GM11168 (cell line): Measurements from ENCODE around the gene TNFAIP8L1.

Experiments
- in situ Hi-C: fragments of 300-500 bp; cut with MboI; formaldehyde crosslinking; loops from one replicate; pipeline ENCODE4 v1.12.0; 2022; ENCODE audit warnings: low sequenced_read_pairs; ENCODE audit not compliant: unreplicated experiment

Gene TNFAIP8L1

DNA sequence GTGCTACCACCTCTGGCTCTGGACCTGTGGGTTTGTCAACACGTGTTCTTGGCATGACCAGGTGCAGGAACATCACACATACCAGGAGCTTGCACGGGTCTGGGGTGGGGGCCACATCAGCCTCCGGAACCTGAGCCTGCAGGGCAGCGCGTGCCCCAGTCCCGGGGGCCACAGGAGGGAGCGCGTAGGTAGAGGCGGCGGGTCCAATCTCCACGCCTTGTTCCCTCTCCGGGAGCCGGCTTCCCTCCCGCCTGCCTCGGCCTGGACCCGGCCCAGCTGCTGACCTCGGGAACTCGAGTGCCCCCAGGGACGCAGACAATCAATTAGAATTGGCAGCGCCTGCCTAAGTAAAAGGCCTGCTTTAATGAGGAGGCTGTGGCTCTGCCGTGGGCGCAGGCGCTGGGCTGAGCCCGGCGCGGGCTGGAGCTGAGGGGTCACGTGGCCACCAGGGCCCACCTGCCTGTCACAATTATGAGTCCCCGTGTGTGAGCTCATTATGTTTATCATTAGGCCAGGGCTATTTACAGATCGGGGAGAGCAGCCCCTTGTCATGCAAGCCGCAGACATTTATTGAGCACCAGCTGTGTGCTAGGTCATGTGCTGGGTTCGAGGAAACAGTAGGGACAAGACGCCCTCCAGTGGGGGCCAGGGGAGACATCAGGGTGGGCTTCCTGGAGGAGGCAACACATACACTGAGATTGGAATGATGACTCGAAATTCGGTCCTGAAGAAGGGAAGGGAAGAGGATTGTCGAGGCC lies 32.2 kb upstream of the TNFAIP8L1 start:
- in situ Hi-C loops = no loop called here

GRCh38 chr19:4609878-4610511 lies 29.3 kb upstream of the TNFAIP8L1 start:
- in situ Hi-C loops = no loop called here

- in situ Hi-C loops = no loop called here
These were observed 26.0 kb upstream of the TNFAIP8L1 start for GRCh38 chr19:4613254-4613751.

DNA sequence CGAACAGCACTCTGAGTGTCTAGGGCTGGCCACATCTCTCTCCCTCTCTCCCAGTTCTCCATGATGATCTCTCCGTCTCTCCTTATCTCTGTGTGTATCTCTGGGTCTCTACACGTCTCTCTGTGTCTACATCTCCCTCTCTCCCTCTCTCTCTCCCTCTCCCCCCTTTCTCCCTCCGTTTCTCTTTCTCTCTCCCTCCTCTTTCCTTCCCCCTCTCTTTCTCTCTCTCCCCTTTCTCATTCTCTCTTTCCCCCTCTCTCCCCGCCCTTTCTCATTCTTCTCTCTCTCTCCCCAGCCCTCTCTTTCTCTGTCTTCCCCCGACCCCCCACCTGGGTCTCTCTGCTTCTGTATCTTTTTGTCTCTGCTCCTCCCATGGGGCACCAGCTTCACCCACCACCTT lies 21.3 kb upstream of the TNFAIP8L1 start:
- in situ Hi-C loops = no loop called here

- in situ Hi-C loops = no loop called here
These were observed 19.5 kb upstream of the TNFAIP8L1 start for GRCh38 chr19:4619668-4620294.

DNA sequence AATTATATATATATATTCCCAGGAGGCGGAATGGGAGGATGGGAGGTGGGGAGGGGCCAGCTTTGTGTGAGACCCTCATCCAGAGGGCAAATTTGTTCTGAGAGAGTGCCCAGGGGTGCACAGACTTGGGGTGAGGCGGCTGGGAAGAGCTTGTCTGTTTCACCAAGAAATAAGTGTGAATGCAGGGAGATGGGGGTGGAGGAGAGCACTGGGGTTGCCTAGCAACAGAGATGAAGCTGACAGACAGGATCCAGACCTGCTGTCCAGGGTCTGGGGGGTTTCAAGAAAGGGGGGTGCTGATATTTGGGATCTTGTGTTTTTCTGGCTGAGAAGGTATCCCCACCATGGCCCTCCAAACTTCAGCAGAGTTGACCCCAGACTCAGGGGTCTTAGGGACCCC lies 18.6 kb upstream of the TNFAIP8L1 start:
- in situ Hi-C loops = no loop called here

- in situ Hi-C loops = no loop called here
These were observed 16.5 kb upstream of the TNFAIP8L1 start for GRCh38 chr19:4622695-4623421.

DNA sequence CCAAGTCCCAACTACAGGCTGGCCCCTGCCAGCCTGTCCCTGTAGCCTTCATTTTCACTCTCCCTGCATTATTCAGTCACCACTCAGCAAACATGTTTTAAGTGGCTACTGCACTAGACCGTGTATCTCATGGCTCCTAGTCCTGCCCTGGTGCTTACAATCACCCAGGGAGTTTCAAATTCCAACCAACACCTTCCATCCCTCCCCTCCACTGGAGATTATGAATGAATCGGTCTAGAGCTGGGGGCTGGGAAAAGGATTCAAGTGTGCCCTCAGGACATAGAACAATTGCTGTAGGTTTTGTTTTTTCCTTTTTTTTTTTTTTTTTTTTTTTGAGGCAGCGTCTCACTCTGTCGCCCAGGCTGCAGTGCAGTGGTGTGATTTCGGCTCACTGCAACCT lies 15.0 kb upstream of the TNFAIP8L1 start:
- in situ Hi-C loops = no loop called here

- in situ Hi-C loops = no loop called here
These were observed 14.5 kb upstream of the TNFAIP8L1 start for GRCh38 chr19:4624733-4625362.

DNA sequence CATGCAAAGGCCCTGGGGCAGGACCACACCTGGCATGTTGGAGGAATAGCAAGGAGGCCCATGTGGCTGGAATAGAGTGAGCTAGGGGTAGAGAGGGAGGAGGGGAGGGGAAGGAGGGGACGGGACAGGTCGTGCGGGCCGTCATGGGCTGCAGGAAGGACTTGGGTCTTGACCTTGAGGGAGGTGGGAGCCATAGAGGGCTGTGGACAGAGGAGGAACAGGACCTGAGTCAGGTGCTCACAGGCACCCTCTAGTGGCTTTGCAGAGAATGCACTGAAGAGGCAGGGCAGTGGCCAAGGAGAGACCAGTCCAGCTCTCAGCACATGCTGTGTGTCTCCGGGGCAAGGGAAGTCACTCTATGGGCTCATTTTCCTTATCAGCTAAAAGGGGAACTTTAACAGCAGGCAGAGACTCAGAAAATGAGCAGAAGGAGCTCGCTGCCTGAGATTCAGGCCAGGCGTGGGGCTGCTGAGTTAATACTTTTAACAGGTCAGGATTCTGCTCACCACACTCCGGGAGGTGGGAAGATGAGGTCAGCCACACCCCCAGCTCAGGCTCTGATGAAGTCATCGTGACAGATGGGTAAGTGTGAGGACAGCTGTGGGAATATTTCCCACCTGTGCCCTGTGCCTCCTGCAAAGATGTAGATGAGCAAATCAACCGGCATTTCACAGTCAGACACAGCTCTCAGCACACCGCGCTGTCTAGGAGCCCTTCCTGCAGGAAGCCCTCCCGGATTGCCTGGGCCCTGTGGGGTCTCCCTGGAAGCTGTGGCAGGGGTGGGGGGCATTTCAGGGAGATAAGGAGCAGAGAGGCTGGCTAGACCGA lies 6.0 kb upstream of the TNFAIP8L1 start:
- in situ Hi-C loops = no loop called here

GRCh38 chr19:4635754-4636116 lies 3.6 kb upstream of the TNFAIP8L1 start:
- in situ Hi-C loops = no loop called here

DNA sequence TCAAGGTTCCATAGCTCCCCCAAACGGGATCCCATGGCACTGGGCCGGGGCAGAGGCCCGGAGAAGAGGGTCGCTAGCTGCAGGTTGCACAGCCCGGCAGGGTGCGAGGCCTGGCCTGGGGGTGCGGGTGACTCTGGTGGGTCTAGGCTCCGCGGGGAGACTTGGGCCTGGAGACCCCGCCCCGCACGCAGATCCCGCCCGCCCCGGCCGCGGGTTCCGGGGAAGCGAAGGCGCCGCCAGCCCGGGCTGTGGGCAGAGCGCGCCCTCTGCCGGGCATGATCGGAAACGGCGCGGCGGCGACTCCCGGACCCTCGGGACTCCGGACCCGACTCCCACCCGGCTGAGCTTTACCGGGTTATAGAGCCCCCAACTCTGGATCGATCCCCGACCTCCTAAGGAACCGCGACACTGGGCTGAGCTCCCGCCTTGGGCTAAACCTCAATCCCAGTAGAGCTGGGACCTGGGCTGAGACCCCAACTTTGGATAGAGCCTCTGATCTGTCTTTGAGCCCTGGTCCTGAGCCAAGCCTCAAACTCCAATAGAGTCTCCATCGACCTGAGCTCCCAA lies 3.1 kb upstream of the TNFAIP8L1 start:
- in situ Hi-C loops = no loop called here

DNA sequence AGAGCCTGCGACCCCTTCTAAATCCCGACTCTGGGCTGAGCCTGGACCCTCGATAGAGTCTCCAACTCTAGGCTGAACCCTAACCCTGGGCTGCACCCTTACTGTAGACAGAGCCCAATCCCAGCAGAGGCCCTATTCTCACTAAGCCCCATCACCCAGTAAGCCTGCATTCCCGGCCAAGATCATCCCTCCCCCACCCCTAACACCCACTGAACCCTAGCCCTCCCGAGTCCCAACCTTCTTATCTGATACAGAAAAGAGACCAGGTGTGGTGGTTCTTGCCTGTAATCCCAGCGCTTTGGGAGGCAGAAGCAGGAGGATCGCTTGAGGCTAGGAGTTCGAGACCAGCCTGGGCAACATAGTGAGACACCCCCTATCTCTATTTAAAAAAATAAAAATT lies 2.6 kb upstream of the TNFAIP8L1 start:
- in situ Hi-C loops = no loop called here

DNA sequence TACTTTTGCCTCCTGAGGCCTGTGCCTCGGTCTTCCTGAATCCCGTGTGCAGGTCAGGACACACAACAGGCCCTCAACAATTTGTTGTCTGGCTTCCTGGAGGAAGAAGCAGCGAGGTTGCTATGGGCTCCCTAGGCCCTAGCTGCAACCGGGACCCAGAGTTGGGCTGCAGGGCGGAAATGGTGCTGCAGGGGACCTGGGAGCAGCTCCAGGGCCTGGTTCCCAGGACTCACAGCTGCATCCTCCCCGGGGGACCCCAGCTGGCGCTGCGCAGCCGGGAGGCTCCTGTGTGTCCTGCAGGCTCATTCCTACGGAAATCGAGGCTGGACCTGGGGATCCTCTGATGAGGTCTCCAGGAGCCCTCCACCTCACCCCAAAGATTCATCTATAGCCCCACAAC lies 999 bp upstream of the TNFAIP8L1 start:
- in situ Hi-C loops = no loop called here

- in situ Hi-C loops = loop anchor here (5.0 kb wide), 1 partner anchor 62 kb away; no protein-coding TSS in a partner anchor
These were observed 373 bp downstream of the TNFAIP8L1 start for GRCh38 chr19:4639531-4640246.

DNA sequence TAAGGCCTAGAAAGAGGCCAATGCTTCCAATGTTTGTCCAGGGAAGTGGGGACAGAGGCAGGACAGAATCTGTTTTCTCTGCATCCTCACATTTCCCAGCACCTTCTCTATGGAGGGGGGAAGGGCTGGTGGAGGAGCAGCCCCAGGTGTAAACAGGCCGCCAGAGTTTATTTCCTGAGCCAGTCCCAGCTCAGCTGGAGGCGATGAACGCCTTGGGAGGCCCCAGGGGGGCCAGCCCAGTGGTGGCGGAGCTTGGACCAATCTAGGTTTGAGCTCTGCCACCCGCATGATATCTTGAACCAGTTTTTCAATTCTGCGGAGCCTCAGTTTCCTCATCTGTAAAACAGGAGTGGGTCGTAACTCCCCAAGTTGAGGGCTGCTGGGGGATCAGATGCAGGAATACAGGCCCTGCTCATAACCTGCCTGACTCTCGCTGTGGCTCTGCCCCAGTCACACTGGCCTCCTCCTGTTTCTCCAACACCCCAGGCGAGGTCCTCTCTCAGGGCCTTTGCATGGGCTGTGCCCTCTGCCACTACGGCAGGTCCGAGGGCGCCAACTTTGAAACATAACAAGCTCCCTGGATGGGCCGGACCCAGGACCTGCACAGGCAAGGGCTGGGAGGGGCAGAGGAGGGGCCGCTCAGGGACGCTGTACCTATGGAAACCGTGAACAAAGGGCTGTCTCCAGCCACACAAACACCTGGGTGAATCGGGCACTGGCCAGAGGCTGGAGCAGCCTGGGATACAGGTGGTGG lies 1.1 kb downstream of the TNFAIP8L1 start:
- in situ Hi-C loops = loop anchor here (5.0 kb wide), 1 partner anchor 63 kb away; no protein-coding TSS in a partner anchor

DNA sequence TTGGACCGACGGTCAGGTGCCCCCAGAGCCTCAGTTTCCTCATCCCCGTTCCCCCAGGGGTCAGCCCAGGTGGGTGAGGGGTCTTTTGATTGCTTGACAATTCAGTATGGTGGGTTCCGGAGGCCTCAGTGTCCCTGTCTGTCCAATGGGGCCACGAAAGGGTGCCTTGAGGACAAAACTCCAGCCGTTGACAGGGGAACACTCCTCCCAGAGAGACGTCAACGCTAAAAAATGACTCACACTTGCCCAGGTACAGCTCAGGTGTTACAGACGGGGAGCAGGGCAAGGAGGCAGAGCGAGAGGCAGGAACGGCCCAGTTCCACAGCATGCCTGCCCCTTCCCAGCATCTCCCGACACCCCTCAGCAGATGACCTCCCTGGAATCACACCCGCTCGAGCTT lies 1.8 kb downstream of the TNFAIP8L1 start:
- in situ Hi-C loops = loop anchor here (5.0 kb wide), 1 partner anchor 64 kb away; no protein-coding TSS in a partner anchor

DNA sequence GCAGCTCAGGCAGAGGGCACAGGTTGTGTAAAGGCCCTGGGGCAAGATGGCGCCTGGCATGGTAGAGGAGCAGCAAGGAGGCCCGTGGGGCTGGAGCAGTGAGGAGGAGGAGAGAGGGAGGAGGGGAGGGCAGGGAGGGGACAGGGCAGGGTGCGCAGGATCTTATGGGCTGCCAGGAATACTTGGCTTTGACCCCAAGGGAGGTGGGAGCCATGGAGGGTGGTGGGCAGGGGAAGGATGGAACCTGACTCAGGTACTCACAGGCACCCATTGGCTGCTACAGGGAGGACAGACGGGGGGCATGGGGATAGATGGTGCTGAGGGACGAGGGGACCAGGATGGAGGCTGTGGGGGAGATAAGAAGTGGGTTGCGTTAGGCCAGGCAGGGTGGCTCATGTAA lies 3.3 kb downstream of the TNFAIP8L1 start:
- in situ Hi-C loops = loop anchor here (5.0 kb wide), 1 partner anchor 65 kb away; no protein-coding TSS in a partner anchor
